Measurements from ENCODE around the gene SEC14L6.

- TF ChIP-seq EZH2phosphoT487 (IDR thresholded peaks at IDR 0.05; ENCODE audit: borderline replicate concordance, low read depth, low read length): no peak
- no peak for TF ChIP-seq CTCF (conservative IDR thresholded peaks at IDR 0.05; ENCODE audit: low read length)
Observed at GRCh38 chr22:30497466-30498150, 48.9 kb downstream of the SEC14L6 start.
